Measurements from ENCODE around the gene FIG4.
"Not testable (repeated sequence)": the region's sequence is repeated elsewhere in the genome, so short reads cannot be mapped to it uniquely, and the experiment has no call there.

FIG4 gene

DNA sequence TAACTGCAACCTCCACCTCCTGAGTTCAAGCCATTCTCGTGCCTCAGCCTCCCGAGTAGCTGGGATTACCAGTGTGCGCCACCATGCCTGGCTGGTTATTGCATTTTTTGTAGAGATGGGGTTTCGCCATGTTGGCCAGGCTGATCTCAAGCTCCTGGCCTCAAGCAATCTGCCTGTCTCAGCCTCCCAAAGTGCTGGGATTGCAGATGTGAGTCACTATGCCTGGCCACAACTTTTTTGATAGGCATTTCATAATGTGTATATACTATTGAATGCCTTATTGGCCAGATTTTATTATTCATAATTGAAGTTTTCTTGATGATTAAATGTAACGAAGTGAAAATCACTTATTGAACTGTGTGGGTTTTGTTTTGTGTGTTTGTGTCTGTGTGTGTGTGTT, 27.9 kb downstream of the FIG4 start:
- Histone ChIP-seq H3K4me1 (peaks cover 3% of the 10 kb centered on the region), H3K27me3 (ENCODE audit: control insufficient read depth, insufficient read depth, low read length) (no peaks in the 10 kb centered on the region), H3K4me2 (ENCODE audit: low read length) (no peak overlapping the region), H3K27ac (no peak overlapping the region), H3K9ac (no peak overlapping the region), H3K9me3 (ENCODE audit: control insufficient read depth, low read length) (no peaks in the 10 kb centered on the region), H3K36me3 (ENCODE audit: control insufficient read depth, insufficient read depth, low read length) (no peaks in the 10 kb centered on the region), H3K79me2 (no peaks in the 10 kb centered on the region), H3K4me3 (ENCODE audit: low read depth, low read length) (no peak overlapping the region), H2AFZ (no peak overlapping the region)
- TF ChIP-seq, protein P1, sequence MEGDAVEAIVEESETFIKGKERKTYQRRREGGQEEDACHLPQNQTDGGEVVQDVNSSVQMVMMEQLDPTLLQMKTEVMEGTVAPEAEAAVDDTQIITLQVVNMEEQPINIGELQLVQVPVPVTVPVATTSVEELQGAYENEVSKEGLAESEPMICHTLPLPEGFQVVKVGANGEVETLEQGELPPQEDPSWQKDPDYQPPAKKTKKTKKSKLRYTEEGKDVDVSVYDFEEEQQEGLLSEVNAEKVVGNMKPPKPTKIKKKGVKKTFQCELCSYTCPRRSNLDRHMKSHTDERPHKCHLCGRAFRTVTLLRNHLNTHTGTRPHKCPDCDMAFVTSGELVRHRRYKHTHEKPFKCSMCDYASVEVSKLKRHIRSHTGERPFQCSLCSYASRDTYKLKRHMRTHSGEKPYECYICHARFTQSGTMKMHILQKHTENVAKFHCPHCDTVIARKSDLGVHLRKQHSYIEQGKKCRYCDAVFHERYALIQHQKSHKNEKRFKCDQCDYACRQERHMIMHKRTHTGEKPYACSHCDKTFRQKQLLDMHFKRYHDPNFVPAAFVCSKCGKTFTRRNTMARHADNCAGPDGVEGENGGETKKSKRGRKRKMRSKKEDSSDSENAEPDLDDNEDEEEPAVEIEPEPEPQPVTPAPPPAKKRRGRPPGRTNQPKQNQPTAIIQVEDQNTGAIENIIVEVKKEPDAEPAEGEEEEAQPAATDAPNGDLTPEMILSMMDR (IDR thresholded peaks at IDR 0.05), result no peak

DNA sequence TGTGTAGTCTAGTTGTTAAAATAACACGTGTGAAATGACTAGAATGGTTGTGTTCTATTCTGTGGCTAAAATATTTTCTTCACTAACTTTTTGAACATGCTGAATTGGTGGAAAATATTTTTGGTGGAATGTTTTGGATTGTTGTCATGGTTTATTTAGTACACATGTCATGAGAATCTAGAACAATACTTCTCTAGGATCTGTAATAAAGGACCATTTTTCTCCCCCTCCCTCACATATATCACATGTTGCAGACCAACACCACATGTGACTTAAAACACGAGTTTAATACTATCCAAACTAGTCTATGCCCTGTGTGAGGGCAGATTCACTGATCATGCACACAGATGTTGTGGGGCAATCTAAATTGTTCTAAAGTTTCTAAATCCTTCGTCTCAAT, 29.2 kb downstream of the FIG4 start:
- H2AFZ ChIP-seq, result no peak overlapping the region
- no peak overlapping the region for H3K9ac ChIP-seq
- no peak overlapping the region for H3K27ac ChIP-seq
- no peaks in the 10 kb centered on the region for H3K27me3 ChIP-seq (ENCODE audit: control insufficient read depth, insufficient read depth, low read length)
- H3K36me3 ChIP-seq (ENCODE audit: control insufficient read depth, insufficient read depth, low read length), result no peaks in the 10 kb centered on the region
- H3K9me3 ChIP-seq (ENCODE audit: control insufficient read depth, low read length), result no peaks in the 10 kb centered on the region
- H3K4me1 ChIP-seq, result no peaks in the 10 kb centered on the region
- H3K4me3 ChIP-seq (ENCODE audit: low read depth, low read length), result no peak overlapping the region
- H3K79me2 ChIP-seq, result peaks cover 3% of the 10 kb centered on the region
- no peak overlapping the region for H3K4me2 ChIP-seq (ENCODE audit: low read length)
- TF ChIP-seq, protein P1 (IDR thresholded peaks at IDR 0.05), result no peak

DNA sequence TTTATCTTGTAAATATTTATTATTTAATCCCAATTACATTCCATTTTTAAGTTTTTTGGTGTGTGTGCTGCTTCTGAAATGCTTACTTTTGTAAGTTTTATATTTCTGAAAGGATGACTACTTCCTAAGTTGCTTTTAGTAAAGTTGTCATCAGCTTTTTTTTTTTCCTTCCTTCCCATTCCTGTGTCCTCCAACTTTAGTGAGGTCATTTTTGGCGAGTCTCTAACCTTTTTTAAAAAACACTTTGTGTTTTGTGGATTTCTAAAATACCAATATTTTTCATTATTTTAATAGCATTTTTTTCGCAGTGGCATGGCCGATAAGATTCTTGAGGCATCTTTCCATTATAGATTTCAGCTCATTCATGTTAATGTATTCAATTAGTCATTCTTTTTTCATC, 30.9 kb downstream of the FIG4 start:
- TF ChIP-seq, protein P1 (IDR thresholded peaks at IDR 0.05), result no peak
- Histone ChIP-seq H3K9me3 (ENCODE audit: control insufficient read depth, low read length) (no peaks in the 10 kb centered on the region), H3K27ac (no peak overlapping the region), H3K79me2 (peaks cover 3% of the 10 kb centered on the region), H3K9ac (no peak overlapping the region), H3K4me1 (no peaks in the 10 kb centered on the region), H3K4me2 (ENCODE audit: low read length) (no peak overlapping the region), H2AFZ (no peak overlapping the region), H3K36me3 (ENCODE audit: control insufficient read depth, insufficient read depth, low read length) (no peaks in the 10 kb centered on the region), H3K27me3 (ENCODE audit: control insufficient read depth, insufficient read depth, low read length) (no peaks in the 10 kb centered on the region), H3K4me3 (ENCODE audit: low read depth, low read length) (no peak overlapping the region)

GRCh38 chr6:109722564-109723254, 31.6 kb downstream of the FIG4 start:
- Histone ChIP-seq H3K27me3 (ENCODE audit: control insufficient read depth, insufficient read depth, low read length) (no peaks in the 10 kb centered on the region), H3K4me1 (no peaks in the 10 kb centered on the region), H3K4me2 (ENCODE audit: low read length) (no peak overlapping the region), H3K27ac (no peak overlapping the region), H3K9ac (no peak overlapping the region), H3K4me3 (ENCODE audit: low read depth, low read length) (no peak overlapping the region), H2AFZ (no peak overlapping the region), H3K79me2 (peaks cover 3% of the 10 kb centered on the region), H3K9me3 (ENCODE audit: control insufficient read depth, low read length) (no peaks in the 10 kb centered on the region), H3K36me3 (ENCODE audit: control insufficient read depth, insufficient read depth, low read length) (no peaks in the 10 kb centered on the region)
- TF ChIP-seq, protein P1 (IDR thresholded peaks at IDR 0.05), result no peak

- not testable (repeated sequence) for H3K27me3 ChIP-seq (ENCODE audit: control insufficient read depth, insufficient read depth, low read length); H3K36me3 ChIP-seq (ENCODE audit: control insufficient read depth, insufficient read depth, low read length); H3K9me3 ChIP-seq (ENCODE audit: control insufficient read depth, low read length); H2AFZ ChIP-seq; H3K4me2 ChIP-seq (ENCODE audit: low read length); H3K79me2 ChIP-seq; H3K27ac ChIP-seq; H3K4me3 ChIP-seq (ENCODE audit: low read depth, low read length); H3K9ac ChIP-seq; H3K4me1 ChIP-seq
Observed at GRCh38 chr6:109725250-109725649, 34.2 kb downstream of the FIG4 start.
